ENCODE measurements around the gene SYTL4. TPM values are rescaled to one million over a fixed set of nuclear protein-coding genes. Genes with fewer than 3 reads are reported as not detected.
"Not testable (repeated sequence)": the region's sequence is repeated elsewhere in the genome, so short reads cannot be mapped to it uniquely, and the experiment has no call there.

The SYTL4 gene
- polyA plus RNA-seq (ENCODE audit: insufficient read length): 24.5 TPM
- long read RNA-seq, donor 1: 0 reads
- long read RNA-seq, donor 2: 0 reads
- long read RNA-seq, donor 3: 0 reads
- long read RNA-seq, donor 4: 0 reads
- long read RNA-seq, donor 5, partial matches to known transcripts: 0 of 3 reads
- long read RNA-seq, donor 5, other reads (novel, unspliced or antisense): 0 of 3 reads
- long read RNA-seq, donor 6, partial matches to known transcripts: 0 of 1 reads
- long read RNA-seq, donor 6, other reads (novel, unspliced or antisense): 0 of 1 reads
- long read RNA-seq, donor 7, partial matches to known transcripts: 0 of 2 reads
- long read RNA-seq, donor 7, other reads (novel, unspliced or antisense): 0 of 2 reads
- long read RNA-seq, donor 8, partial matches to known transcripts: 0 of 1 reads
- long read RNA-seq, donor 8, other reads (novel, unspliced or antisense): 0 of 1 reads

- DNase-seq: peak; percentile 11
These were observed at the start of gene SYTL4 for GRCh38 chrX:100731441-100732281. Gene SYTL4 (minus strand): TSS chrX:100732121. CDS start chrX:100702037, 30,084 bp downstream.

- DNase-seq: not testable (repeated sequence)
These were observed 37.5 kb upstream of the SYTL4 start for GRCh38 chrX:100769439-100769838.

- peak; percentile 66 for DNase-seq
These were observed 36.9 kb upstream of the SYTL4 start for GRCh38 chrX:100768679-100769338.

- no peak for DNase-seq
These were observed 19.0 kb upstream of the SYTL4 start for GRCh38 chrX:100750883-100751282.

GRCh38 chrX:100748108-100748507 is 16.2 kb upstream of the SYTL4 start:
- DNase-seq: no peak

GRCh38 chrX:100747703-100748102 is 15.8 kb upstream of the SYTL4 start:
- DNase-seq: no peak

GRCh38 chrX:100747090-100747489 is 15.2 kb upstream of the SYTL4 start:
- DNase-seq: no peak

GRCh38 chrX:100745806-100746537 is 14.1 kb upstream of the SYTL4 start:
- no peak for DNase-seq

GRCh38 chrX:100745205-100745604 is 13.3 kb upstream of the SYTL4 start:
- no peak for DNase-seq

- no peak for DNase-seq
These were observed 11.2 kb upstream of the SYTL4 start for GRCh38 chrX:100743009-100743607.

GRCh38 chrX:100724006-100724405 is 7.9 kb downstream of the SYTL4 start:
- not testable (repeated sequence) for DNase-seq

GRCh38 chrX:100721328-100721727 is 10.6 kb downstream of the SYTL4 start:
- DNase-seq: no peak

- DNase-seq: no peak
These were observed 11.6 kb downstream of the SYTL4 start for GRCh38 chrX:100720301-100720700.

GRCh38 chrX:100719139-100719538 is 12.8 kb downstream of the SYTL4 start:
- DNase-seq: no peak

- DNase-seq: no peak
These were observed 14.6 kb downstream of the SYTL4 start for GRCh38 chrX:100717363-100717762.

GRCh38 chrX:100710816-100711215 is 21.1 kb downstream of the SYTL4 start:
- no peak for DNase-seq

- DNase-seq: no peak
These were observed 27.2 kb downstream of the SYTL4 start for GRCh38 chrX:100704581-100705203.

GRCh38 chrX:100700809-100701208 is 31.1 kb downstream of the SYTL4 start:
- DNase-seq: no peak

GRCh38 chrX:100698551-100698950 is 33.4 kb downstream of the SYTL4 start:
- DNase-seq: no peak

GRCh38 chrX:100696699-100697351 is 35.1 kb downstream of the SYTL4 start:
- no peak for DNase-seq

All from left kidney (tissue), 8 donors.